Tongue (tissue), 2 donors: ENCODE results near the gene FAM234B. TPM values are rescaled to one million over a fixed set of nuclear protein-coding genes. Genes with fewer than 3 reads are reported as not detected.
"Not testable (repeated sequence)": the region's sequence is repeated elsewhere in the genome, so short reads cannot be mapped to it uniquely, and the experiment has no call there.

Source experiments
- DNase-seq: peaks from one replicate; pipeline ENCODE4 v3.0.0-alpha.2; 2015
- total RNA-seq: library from RNA; depleted of rRNA; stranded (reverse); fragments of >200 nt; gene quantifications from one replicate; pipeline ENCODE4 v1.2.3, GENCODE V29; 2014

Gene FAM234B
- total RNA-seq, 1 donor from 2014 or later = 3.0 TPM

- no peak for DNase-seq
Observed at GRCh38 chr12:13061377-13061776, 17.2 kb downstream of the FAM234B start.

GRCh38 chr12:13062669-13063068 lies 18.5 kb downstream of the FAM234B start:
- no peak for DNase-seq

GRCh38 chr12:13066014-13066413 lies 21.8 kb downstream of the FAM234B start:
- peak; percentile 13 for DNase-seq

GRCh38 chr12:13066459-13066858 lies 22.3 kb downstream of the FAM234B start:
- DNase-seq = no peak

GRCh38 chr12:13067322-13067721 lies 23.1 kb downstream of the FAM234B start:
- DNase-seq = no peak

GRCh38 chr12:13069380-13069779 lies 25.2 kb downstream of the FAM234B start:
- DNase-seq = no peak

- peak; percentile 61 for DNase-seq
Observed at GRCh38 chr12:13071305-13072280, 27.4 kb downstream of the FAM234B start.

- no peak for DNase-seq
Observed at GRCh38 chr12:13073173-13073572, 29.0 kb downstream of the FAM234B start.

GRCh38 chr12:13074396-13075117 lies 30.4 kb downstream of the FAM234B start:
- DNase-seq = no peak

- DNase-seq = no peak
Observed at GRCh38 chr12:13075118-13075480, 30.9 kb downstream of the FAM234B start.

- no peak for DNase-seq
Observed at GRCh38 chr12:13075786-13076570, 31.8 kb downstream of the FAM234B start.

GRCh38 chr12:13079440-13079906 lies 35.3 kb downstream of the FAM234B start:
- no peak for DNase-seq

GRCh38 chr12:13080266-13080665 lies 36.1 kb downstream of the FAM234B start:
- no peak for DNase-seq

GRCh38 chr12:13082861-13083260 lies 38.7 kb downstream of the FAM234B start:
- no peak for DNase-seq

GRCh38 chr12:13083638-13084037 lies 39.5 kb downstream of the FAM234B start:
- not testable (repeated sequence) for DNase-seq

- no peak for DNase-seq
Observed at GRCh38 chr12:13084898-13085640, 40.9 kb downstream of the FAM234B start.

- DNase-seq = no peak
Observed at GRCh38 chr12:13085968-13086686, 41.9 kb downstream of the FAM234B start.

- no peak for DNase-seq
Observed at GRCh38 chr12:13087766-13088165, 43.6 kb downstream of the FAM234B start.

GRCh38 chr12:13088496-13088895 lies 44.3 kb downstream of the FAM234B start:
- no peak for DNase-seq

GRCh38 chr12:13090054-13090453 lies 45.9 kb downstream of the FAM234B start:
- no peak for DNase-seq

GRCh38 chr12:13091832-13092231 lies 47.7 kb downstream of the FAM234B start:
- no peak for DNase-seq
